Ishikawa (cell line): Measurements from ENCODE around the gene SCARF1.

ENCODE experiments used
- CEBPB ChIP-seq: IDR thresholded peaks from 2 replicates; pipeline ENCODE4 v1.6.1; 2012
- CREB1 ChIP-seq: IDR thresholded peaks from 2 replicates; pipeline ENCODE4 v1.6.1; 2012; ENCODE audit warnings: low read depth
- EGR1 ChIP-seq: IDR thresholded peaks from 2 replicates; pipeline ENCODE4 v1.6.1; 2012
- EP300 ChIP-seq: IDR thresholded peaks from 2 replicates; pipeline ENCODE4 v1.6.1; 2012; ENCODE audit warnings: borderline replicate concordance
- FOXM1 ChIP-seq: IDR thresholded peaks from 2 replicates; pipeline ENCODE4 v1.6.1; 2012; ENCODE audit warnings: low read depth, borderline replicate concordance
- MAX ChIP-seq: IDR thresholded peaks from 2 replicates; pipeline ENCODE4 v1.6.1; 2012
- NFIC ChIP-seq: IDR thresholded peaks from 2 replicates; pipeline ENCODE4 v1.6.1; 2012
- RAD21 ChIP-seq: IDR thresholded peaks from 2 replicates; pipeline ENCODE4 v1.6.1; 2012; ENCODE audit warnings: low read depth
- REST ChIP-seq: IDR thresholded peaks from 2 replicates; pipeline ENCODE4 v1.6.1; 2012; ENCODE audit warnings: low read depth, mild to moderate bottlenecking
- TAF1 ChIP-seq: IDR thresholded peaks from 2 replicates; pipeline ENCODE4 v1.6.1; 2012; ENCODE audit warnings: low read depth, mild to moderate bottlenecking
- TCF12 ChIP-seq: IDR thresholded peaks from 2 replicates; pipeline ENCODE4 v1.6.1; 2012; ENCODE audit warnings: low read depth
- TEAD4 ChIP-seq: IDR thresholded peaks from 2 replicates; pipeline ENCODE4 v1.6.1; 2012
- USF1 ChIP-seq: IDR thresholded peaks from 2 replicates; pipeline ENCODE4 v1.6.1; 2012
- YY1 ChIP-seq: IDR thresholded peaks from 2 replicates; pipeline ENCODE4 v1.6.1; 2012; ENCODE audit warnings: low read depth
- ZBTB7A ChIP-seq: IDR thresholded peaks from 2 replicates; pipeline ENCODE4 v1.6.1; 2012; ENCODE audit warnings: low read depth

SCARF1 gene

GRCh38 chr17:1686086-1686485, 40.6 kb upstream of the SCARF1 start:
- no peak for TF ChIP-seq MAX
- no peak for TF ChIP-seq USF1
- no peak for TF ChIP-seq EP300
- no peak for TF ChIP-seq FOXM1
- TF ChIP-seq EGR1 = no peak
- TF ChIP-seq TEAD4 = no peak
- TF ChIP-seq RAD21 = no peak
- no peak for TF ChIP-seq NFIC
- no peak for TF ChIP-seq CEBPB
- no peak for TF ChIP-seq TCF12
- TF ChIP-seq TAF1 = no peak
- no peak for TF ChIP-seq REST
- TF ChIP-seq CREB1 = no peak

GRCh38 chr17:1684378-1685189, 39.1 kb upstream of the SCARF1 start, which contains the start of gene PRPF8:
Gene PRPF8 (minus strand): TSS chr17:1684867. CDS start chr17:1684571, 296 bp downstream.
- TF ChIP-seq TAF1 (peak; percentile 76; the same call in 1 of the 2 replicates), ZBTB7A (no peak), CREB1 (peak; percentile 76), CEBPB (0 out of 2 replicates have a peak, but pooled peaks have one; percentile 2), USF1 (no peak), NFIC (peak; percentile 4; the same call in 1 of the 2 replicates), EP300 (peak; percentile 15; the same call in 1 of the 2 replicates), TEAD4 (0 out of 2 replicates have a peak, but pooled peaks have one; percentile 21), TCF12 (peak; percentile 75), FOXM1 (no peak), MAX (peak; percentile 85), REST (no peak), YY1 (peak; percentile 96), RAD21 (no peak), EGR1 (no peak; the same call in 1 of the 2 replicates)

- TF ChIP-seq CEBPB = no peak
Observed at GRCh38 chr17:1683459-1683858, 37.9 kb upstream of the SCARF1 start.

GRCh38 chr17:1676401-1676800, 30.9 kb upstream of the SCARF1 start:
- TF ChIP-seq EP300 (no peak), TCF12 (no peak), CEBPB (no peak), EGR1 (no peak), REST (no peak), MAX (no peak), ZBTB7A (no peak), TAF1 (no peak), YY1 (no peak), RAD21 (no peak), FOXM1 (no peak), NFIC (no peak), USF1 (no peak), TEAD4 (no peak), CREB1 (no peak)
